Stimulated activated CD4-positive, alpha-beta T cell treated with anti-CD3 and anti-CD28 coated beads, TNF-alpha, amount 100 ng/mL, for 24 hours (primary cell): ENCODE results near the gene ZSWIM3.

Experiments used
- DNase-seq, 3 experiments: peaks; one replicate each; pipeline ENCODE4 v3.0.0-alpha.2; 2020; ENCODE audit warnings: low read depth in 3 of 3

The ZSWIM3 gene

GRCh38 chr20:45833030-45833882, 24.2 kb upstream of the ZSWIM3 start, which contains the start of gene SNX21:
SNX21 (plus strand) TSS chr20:45833799; CDS start chr20:45833920, 121 bp downstream.
- peak in 1 of 3 experiments; percentile 22 for DNase-seq

- DNase-seq: peak in 1 of 3 experiments; percentile 52
Observed at GRCh38 chr20:45833883-45834796, 23.3 kb upstream of the ZSWIM3 start.

GRCh38 chr20:45834797-45835161, 22.6 kb upstream of the ZSWIM3 start:
- no peak for DNase-seq

GRCh38 chr20:45835329-45835765, 22.1 kb upstream of the ZSWIM3 start:
- no peak for DNase-seq

- DNase-seq: no peak
Observed at GRCh38 chr20:45835825-45836224, 21.6 kb upstream of the ZSWIM3 start.

- no peak for DNase-seq
Observed at GRCh38 chr20:45836841-45837240, 20.6 kb upstream of the ZSWIM3 start.

- DNase-seq: no peak
Observed at GRCh38 chr20:45840700-45841198, 16.7 kb upstream of the ZSWIM3 start.

- DNase-seq: no peak
Observed at GRCh38 chr20:45841407-45842129, 15.8 kb upstream of the ZSWIM3 start.

GRCh38 chr20:45842169-45842812, 15.1 kb upstream of the ZSWIM3 start:
- no peak for DNase-seq

- DNase-seq: no peak
Observed at GRCh38 chr20:45843506-45843905, 13.9 kb upstream of the ZSWIM3 start.

- no peak for DNase-seq
Observed at GRCh38 chr20:45845452-45845851, 12.0 kb upstream of the ZSWIM3 start.

- DNase-seq: no peak
Observed at GRCh38 chr20:45848421-45848820, 9.0 kb upstream of the ZSWIM3 start.

GRCh38 chr20:45848969-45849582, 8.3 kb upstream of the ZSWIM3 start:
- no peak for DNase-seq

GRCh38 chr20:45850238-45850637, 7.2 kb upstream of the ZSWIM3 start:
- no peak for DNase-seq

- DNase-seq: no peak
Observed at GRCh38 chr20:45850926-45851325, 6.5 kb upstream of the ZSWIM3 start.

GRCh38 chr20:45851501-45851900, 5.9 kb upstream of the ZSWIM3 start:
- DNase-seq: no peak

GRCh38 chr20:45852326-45852725, 5.1 kb upstream of the ZSWIM3 start:
- no peak for DNase-seq

- no peak for DNase-seq
Observed at GRCh38 chr20:45853484-45853883, 3.9 kb upstream of the ZSWIM3 start.

GRCh38 chr20:45857882-45858216, 435 bp downstream of the ZSWIM3 start:
- peak in 1 of 3 experiments; percentile 42 for DNase-seq

- DNase-seq: no peak
Observed at GRCh38 chr20:45859916-45860315, 2.5 kb downstream of the ZSWIM3 start.
